Fibroblast of villous mesenchyme (primary cell): ENCODE results near the gene PCED1B. TPM values are rescaled to one million over a fixed set of nuclear protein-coding genes. Genes with fewer than 3 reads are reported as not detected.

Source experiments
- DNase-seq: peaks from one replicate; pipeline ENCODE4 v3.0.0-alpha.2; 2010; ENCODE audit warnings: low read depth
- H3K4me3 ChIP-seq: 2 replicates; pipeline ENCODE4 v1.5.1; 2011; ENCODE audit warnings: low read depth, mild to moderate bottlenecking, low read length
- total RNA-seq: library from RNA; depleted of rRNA; stranded (reverse); fragments of >200 nt; gene quantifications from 2 replicates; pipeline ENCODE4 v1.2.3, GENCODE V29; 2012
- TF ChIP-seq, protein P1 (sequence below): IDR thresholded peaks from 2 replicates; pipeline ENCODE4 v1.5.1; 2012; ENCODE audit warnings: low read depth, mild to moderate bottlenecking, low read length; ENCODE audit not compliant: insufficient read depth

PCED1B gene
- total RNA-seq, 1 donor = 1.7 TPM

DNA sequence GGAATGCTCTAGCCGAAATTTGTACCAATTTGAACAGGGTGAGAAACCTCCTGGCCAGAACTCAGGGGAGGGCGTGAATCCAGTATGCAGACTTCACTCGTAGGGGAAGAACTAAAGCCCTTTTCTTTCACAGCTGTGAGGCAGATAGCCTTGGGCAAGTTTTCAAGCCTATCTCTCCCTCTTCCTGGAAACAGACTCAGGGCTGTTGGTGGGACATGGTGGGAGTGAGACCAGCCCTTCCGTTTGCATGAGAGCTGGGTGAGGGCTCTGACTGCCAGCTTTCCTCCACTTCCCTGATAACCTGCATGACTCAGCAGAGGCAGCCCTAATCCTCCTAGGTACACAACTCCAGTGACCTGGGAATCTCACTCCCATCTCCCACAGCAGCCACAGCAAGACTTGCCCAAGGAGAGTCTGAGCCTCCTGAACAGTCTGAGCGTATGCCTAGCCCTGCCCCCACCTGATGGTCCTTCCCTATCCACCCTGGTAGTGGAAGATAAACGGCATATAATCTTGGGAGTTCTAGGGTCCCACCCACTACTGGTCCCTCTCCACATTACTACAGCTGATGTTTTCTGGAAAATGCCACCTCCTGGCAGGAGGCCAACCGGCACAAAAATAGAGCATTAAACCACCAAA is 170.4 kb downstream of the PCED1B start:
- H3K4me3 ChIP-seq = no peak overlapping the region
- DNase-seq = no peak

DNA sequence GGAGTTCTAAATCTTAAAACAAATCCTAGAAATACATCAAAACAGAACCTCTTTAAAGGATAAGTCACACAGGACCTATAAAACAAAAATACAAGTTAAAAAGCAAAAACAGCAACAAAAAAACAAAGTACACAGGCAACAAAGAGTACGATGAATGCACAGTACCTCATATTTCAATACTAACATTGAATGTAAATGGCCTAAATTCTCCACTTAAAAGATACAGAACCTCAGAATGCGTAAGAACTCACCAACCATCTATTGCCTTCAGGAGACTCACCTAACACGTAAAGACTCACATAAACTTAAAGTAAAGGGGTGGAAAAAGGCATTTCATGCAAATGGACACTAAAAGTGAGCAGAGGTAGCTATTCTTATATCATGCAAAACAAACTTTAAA is 172.5 kb downstream of the PCED1B start:
- no peak overlapping the region for H3K4me3 ChIP-seq
- DNase-seq = no peak
- TF ChIP-seq, protein P1, sequence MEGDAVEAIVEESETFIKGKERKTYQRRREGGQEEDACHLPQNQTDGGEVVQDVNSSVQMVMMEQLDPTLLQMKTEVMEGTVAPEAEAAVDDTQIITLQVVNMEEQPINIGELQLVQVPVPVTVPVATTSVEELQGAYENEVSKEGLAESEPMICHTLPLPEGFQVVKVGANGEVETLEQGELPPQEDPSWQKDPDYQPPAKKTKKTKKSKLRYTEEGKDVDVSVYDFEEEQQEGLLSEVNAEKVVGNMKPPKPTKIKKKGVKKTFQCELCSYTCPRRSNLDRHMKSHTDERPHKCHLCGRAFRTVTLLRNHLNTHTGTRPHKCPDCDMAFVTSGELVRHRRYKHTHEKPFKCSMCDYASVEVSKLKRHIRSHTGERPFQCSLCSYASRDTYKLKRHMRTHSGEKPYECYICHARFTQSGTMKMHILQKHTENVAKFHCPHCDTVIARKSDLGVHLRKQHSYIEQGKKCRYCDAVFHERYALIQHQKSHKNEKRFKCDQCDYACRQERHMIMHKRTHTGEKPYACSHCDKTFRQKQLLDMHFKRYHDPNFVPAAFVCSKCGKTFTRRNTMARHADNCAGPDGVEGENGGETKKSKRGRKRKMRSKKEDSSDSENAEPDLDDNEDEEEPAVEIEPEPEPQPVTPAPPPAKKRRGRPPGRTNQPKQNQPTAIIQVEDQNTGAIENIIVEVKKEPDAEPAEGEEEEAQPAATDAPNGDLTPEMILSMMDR = no peak

More for the DNA sequence above, 170.4 kb downstream of the PCED1B start:
- TF ChIP-seq, protein P1 = no peak

DNA sequence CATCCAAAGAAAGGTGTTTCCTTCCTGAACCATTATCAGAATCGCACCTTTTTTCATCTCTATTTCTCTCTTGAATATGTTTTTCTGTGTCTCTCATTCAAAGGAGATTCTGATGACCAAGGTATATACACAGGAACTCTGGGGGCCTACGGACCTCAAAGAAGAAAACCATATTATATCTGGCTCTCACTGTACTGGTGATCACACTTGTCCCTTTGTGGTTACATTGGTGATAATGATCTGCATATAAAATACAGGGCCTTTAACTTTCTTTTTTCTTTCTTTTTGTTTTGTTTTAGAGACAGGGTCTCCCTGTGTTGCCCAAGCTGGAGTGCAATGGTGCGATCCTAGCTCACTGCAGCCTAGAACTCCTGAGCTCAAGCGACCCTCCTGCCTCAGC is 185.5 kb downstream of the PCED1B start:
- H3K4me3 ChIP-seq = no peak overlapping the region
- no peak for DNase-seq
- TF ChIP-seq, protein P1 = no peak

DNA sequence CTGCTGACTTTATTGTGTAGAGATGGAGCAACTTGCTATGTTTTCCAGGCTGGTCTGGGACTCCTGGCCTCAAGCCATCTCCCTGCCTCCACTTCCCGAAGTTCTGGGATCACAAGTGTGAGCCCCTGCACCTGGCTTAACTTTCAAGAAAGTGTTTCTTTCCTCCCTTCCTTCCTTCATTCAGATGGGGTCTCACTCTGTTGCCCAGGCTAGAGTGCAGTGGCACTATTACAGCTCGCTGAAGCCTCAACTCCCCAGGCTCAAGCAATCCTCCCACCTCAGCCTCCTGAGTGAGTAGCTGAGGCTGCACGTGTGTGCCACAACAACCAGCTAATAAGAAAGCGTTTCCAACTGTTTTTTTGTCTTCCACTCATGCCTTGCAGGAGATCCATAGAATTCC is 186.0 kb downstream of the PCED1B start:
- H3K4me3 ChIP-seq = no peak overlapping the region
- no peak for DNase-seq
- TF ChIP-seq, protein P1 = no peak

DNA sequence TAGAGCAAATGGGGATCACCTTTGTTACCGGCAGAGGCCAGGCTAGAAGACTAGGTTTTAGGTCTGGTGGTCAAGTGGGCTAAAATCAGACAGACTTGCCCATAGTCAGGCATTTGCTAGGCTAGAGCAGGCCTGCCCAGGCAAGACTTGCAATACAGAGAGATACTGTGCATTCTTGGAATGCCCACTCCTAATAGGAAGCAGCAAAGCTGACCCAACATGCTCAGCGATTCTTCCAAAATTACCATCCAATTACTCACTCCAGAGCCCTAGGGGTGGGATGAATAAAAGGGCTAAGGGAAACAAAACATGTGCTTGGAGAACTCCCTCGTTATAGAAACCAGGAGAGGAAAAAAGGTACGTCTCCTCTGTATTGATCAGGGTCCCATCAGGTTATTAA is 188.2 kb downstream of the PCED1B start:
- TF ChIP-seq, protein P1 = no peak
- DNase-seq = no peak
- no peak overlapping the region for H3K4me3 ChIP-seq

DNA sequence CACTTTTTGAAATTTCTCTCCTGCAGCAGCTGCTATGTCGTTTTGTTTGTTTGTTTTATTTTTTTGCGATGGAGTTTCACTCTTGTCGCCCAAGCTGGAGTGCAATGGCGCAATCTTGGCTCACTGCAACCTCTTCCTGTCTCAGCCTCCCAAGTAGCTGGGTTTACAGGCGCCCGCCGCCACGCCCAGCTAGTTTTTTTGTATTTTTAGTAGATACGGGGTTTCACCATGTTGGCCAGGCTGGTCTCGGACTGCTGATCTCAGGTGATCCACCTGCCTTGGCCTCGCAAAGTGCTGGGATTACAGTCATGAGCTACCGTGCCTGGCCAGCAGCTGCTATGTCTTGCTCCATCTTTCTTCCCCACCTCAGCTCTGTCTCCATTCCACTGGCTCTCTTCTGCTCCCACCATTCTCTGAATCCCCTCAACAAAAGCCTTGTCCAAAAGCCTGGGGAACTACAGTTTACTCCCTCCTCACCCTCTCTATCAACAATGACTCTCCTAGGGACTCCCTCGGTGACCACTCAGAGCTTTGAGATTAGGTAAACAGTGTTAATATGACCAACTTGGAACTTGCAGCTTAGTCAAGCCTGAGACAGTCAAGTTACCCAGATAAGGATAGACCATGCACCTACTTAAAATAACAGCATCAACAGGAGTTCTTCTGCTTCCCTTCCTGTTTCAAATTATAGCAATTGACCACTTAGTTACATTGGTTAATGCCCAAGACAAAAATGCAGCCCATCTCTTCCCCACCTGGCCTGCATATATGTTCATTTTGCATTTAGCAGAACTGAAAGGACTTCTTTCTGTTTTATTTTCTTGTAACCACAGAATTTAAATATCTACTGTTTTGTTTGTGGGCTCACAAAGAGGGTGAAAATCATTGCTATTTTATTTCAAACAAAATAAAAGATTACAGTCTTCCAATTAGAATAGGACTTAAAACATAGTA is 189.4 kb downstream of the PCED1B start:
- H3K4me3 ChIP-seq = no peak overlapping the region
- TF ChIP-seq, protein P1 = no peak
- no peak for DNase-seq
